Measurements from ENCODE around the gene ZBTB46. TPM values are rescaled to one million over a fixed set of nuclear protein-coding genes. Genes with fewer than 3 reads are reported as not detected.

The ZBTB46 gene
- total RNA-seq, 1 experiment from 2014 or later, result 10.7 TPM

GRCh38 chr20:63737945-63738686, 92.9 kb downstream of the ZBTB46 start:
- RAD21 ChIA-PET (ENCODE audit: low non-redundant PET in 1 of 2, low total read pairs in 2 of 2, uncharacterized antibody in 2 of 2, unreplicated experiment in 2 of 2), result interaction anchor here in 1 of 2 experiments (0.6 kb wide), 1 partner anchor 27 kb away, joined by 3 read pairs; no protein-coding TSS in a partner anchor
- POLR2A ChIA-PET, result no interaction called here
- H3K9ac ChIP-seq (ENCODE audit: low read length), result peak overlapping the region; percentile 56; the same call in 1 of the 2 replicates
- H3K9me2 ChIP-seq (ENCODE audit: insufficient read depth), result no peaks in the 10 kb centered on the region
- peak overlapping the region; percentile 42 to 52; a peak in 3 of 4 replicates for H3K4me3 ChIP-seq (replicated peaks in 1 of 2; ENCODE audit: low read depth in 1 of 2, low read length in 2 of 2)
- no TSS peak for BruUV-seq (replicated peaks)
- ATAC-seq (no peak), DNase-seq (ENCODE audit: low read depth, low spot score) (no peak)
- peaks cover 26% of the 10 kb centered on the region for H3K79me2 ChIP-seq (ENCODE audit: insufficient read depth, low read length)
- H2AFZ ChIP-seq (ENCODE audit: low read depth, low read length, poor library complexity, severe bottlenecking), result no peak overlapping the region
- TF ChIP-seq ZNF274 (IDR thresholded peaks at IDR 0.05; ENCODE audit: low read depth, low read length) (no peak), ZBTB33 (IDR thresholded peaks at IDR 0.05; ENCODE audit: extremely low read depth, insufficient replicate concordance, low read length) (no peak), POLR2AphosphoS5 (IDR thresholded peaks at IDR 0.05; ENCODE audit: low read depth, low read length) (no peak), SIN3A (IDR thresholded peaks at IDR 0.05; ENCODE audit: low read depth) (no peak), ELF1 (IDR thresholded peaks at IDR 0.05; ENCODE audit: borderline replicate concordance, low read depth) (no peak), SP1 (IDR thresholded peaks at IDR 0.05; ENCODE audit: low read depth) (no peak), EZH2phosphoT487 (IDR thresholded peaks at IDR 0.05; ENCODE audit: borderline replicate concordance) (no peak), CEBPB (IDR thresholded peaks at IDR 0.05; ENCODE audit: low read depth) (no peak), RAD21 (IDR thresholded peaks at IDR 0.05; ENCODE audit: low read depth) (no peak)
- TF ChIP-seq, protein P1, sequence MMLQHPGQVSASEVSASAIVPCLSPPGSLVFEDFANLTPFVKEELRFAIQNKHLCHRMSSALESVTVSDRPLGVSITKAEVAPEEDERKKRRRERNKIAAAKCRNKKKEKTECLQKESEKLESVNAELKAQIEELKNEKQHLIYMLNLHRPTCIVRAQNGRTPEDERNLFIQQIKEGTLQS (IDR thresholded peaks at IDR 0.05), result no peak
- no peaks in the 10 kb centered on the region for H4K20me1 ChIP-seq (ENCODE audit: insufficient read depth)
- H3K27me3 ChIP-seq (ENCODE audit: insufficient read depth, low read length), result no peaks in the 10 kb centered on the region
- peak overlapping the region; percentile 66 for H3K4me2 ChIP-seq (ENCODE audit: low read length)
- CTCF ChIA-PET, result no interaction called here
- intact Hi-C loops (cut with micrococcal nuclease), result loop anchor here (10.0 kb wide), 1 partner anchor 127 kb away; the partner anchor contains the start of genes ABHD16B and TPD52L2
- H3K36me3 ChIP-seq (ENCODE audit: control insufficient read depth in 1 of 2, insufficient read depth in 2 of 2, low read length in 2 of 2), result peaks cover 3 to 22% of the 10 kb centered on the region in 2 experiments; a peak in 2 of 4 replicates
- H3K9me3 ChIP-seq (ENCODE audit: control insufficient read depth in 1 of 2, insufficient read depth in 1 of 2, low read depth in 1 of 2, low read length in 2 of 2), result no peaks in the 10 kb centered on the region
- H3K4me1 ChIP-seq (ENCODE audit: control insufficient read depth in 1 of 2, insufficient read depth in 2 of 2, low read length in 2 of 2), result peaks cover 20 to 50% of the 10 kb centered on the region in 2 experiments; a peak in 3 of 4 replicates
- peak overlapping the region; percentile 84 for H3K27ac ChIP-seq (ENCODE audit: low read depth, low read length)

Measured in HCT116 (cell line).